ENCODE data around the gene CCDC7.
"Not testable (repeated sequence)": the region's sequence is repeated elsewhere in the genome, so short reads cannot be mapped to it uniquely, and the experiment has no call there.

CCDC7 gene

GRCh38 chr10:32483019-32483502 is 37.1 kb downstream of the CCDC7 start:
- not testable (repeated sequence) for H2BK5ac ChIP-seq (ENCODE audit: low read depth, low read length, poor library complexity, severe bottlenecking); H3K23ac ChIP-seq (ENCODE audit: low read length in 2 of 2); H3K4ac ChIP-seq (ENCODE audit: low read depth in 1 of 2, low read length in 2 of 2); H2BK120ac ChIP-seq (ENCODE audit: low read depth, low read length); DNase-seq; H3K4me2 ChIP-seq (ENCODE audit: low read length, poor library complexity, severe bottlenecking); H2AFZ ChIP-seq (ENCODE audit: low read depth, low read length); H2BK12ac ChIP-seq (ENCODE audit: low read length in 2 of 2); H3K4me3 ChIP-seq (ENCODE audit: insufficient read depth in 1 of 2, low read depth in 1 of 2, low read length in 2 of 2); H3K27me3 ChIP-seq (ENCODE audit: control insufficient read depth in 1 of 2, insufficient read depth in 1 of 2, low read length in 2 of 2); H3K9ac ChIP-seq (ENCODE audit: low read length); H3K79me1 ChIP-seq (replicated peaks; ENCODE audit: low read length, poor library complexity, severe bottlenecking); H3K18ac ChIP-seq (ENCODE audit: low read depth in 1 of 2, low read length in 2 of 2); H4K8ac ChIP-seq (ENCODE audit: low read length); H3K14ac ChIP-seq (ENCODE audit: low read length in 2 of 2); H2BK15ac ChIP-seq (ENCODE audit: low read depth, poor library complexity, severe bottlenecking); H3K27ac ChIP-seq (ENCODE audit: low read length, poor library complexity, severe bottlenecking); H2AK5ac ChIP-seq (ENCODE audit: low read length, severe bottlenecking); H4K91ac ChIP-seq (ENCODE audit: low read length); H3K4me1 ChIP-seq (ENCODE audit: control insufficient read depth, insufficient read depth, low read depth, low read length)
- peaks cover 25% of the 10 kb centered on the region for H3K9me3 ChIP-seq (ENCODE audit: control insufficient read depth, low read length)
- peaks cover 4 to 14% of the 10 kb centered on the region in 2 experiments for H3K36me3 ChIP-seq (ENCODE audit: control insufficient read depth in 1 of 2, insufficient read depth in 2 of 2, low read depth in 1 of 2, low read length in 2 of 2)

- not testable (repeated sequence) for H3K4me1 ChIP-seq (ENCODE audit: control insufficient read depth, insufficient read depth, low read depth, low read length); H3K14ac ChIP-seq (ENCODE audit: low read length in 2 of 2); H4K91ac ChIP-seq (ENCODE audit: low read length); H3K9me3 ChIP-seq (ENCODE audit: control insufficient read depth, low read length); H3K4me2 ChIP-seq (ENCODE audit: low read length, poor library complexity, severe bottlenecking); H3K27me3 ChIP-seq (ENCODE audit: control insufficient read depth in 1 of 2, insufficient read depth in 1 of 2, low read length in 2 of 2); H2BK15ac ChIP-seq (ENCODE audit: low read depth, poor library complexity, severe bottlenecking); DNase-seq; H2AK5ac ChIP-seq (ENCODE audit: low read length, severe bottlenecking); H3K27ac ChIP-seq (ENCODE audit: low read length, poor library complexity, severe bottlenecking); H3K23ac ChIP-seq (ENCODE audit: low read length in 2 of 2); H4K8ac ChIP-seq (ENCODE audit: low read length); H2BK120ac ChIP-seq (ENCODE audit: low read depth, low read length); H3K4me3 ChIP-seq (ENCODE audit: insufficient read depth in 1 of 2, low read depth in 1 of 2, low read length in 2 of 2); H3K18ac ChIP-seq (ENCODE audit: low read depth in 1 of 2, low read length in 2 of 2); H2AFZ ChIP-seq (ENCODE audit: low read depth, low read length); H2BK12ac ChIP-seq (ENCODE audit: low read length in 2 of 2); H3K4ac ChIP-seq (ENCODE audit: low read depth in 1 of 2, low read length in 2 of 2); H3K9ac ChIP-seq (ENCODE audit: low read length); H2BK5ac ChIP-seq (ENCODE audit: low read depth, low read length, poor library complexity, severe bottlenecking)
- 85% methylated on average over 10 of the region's 10 CpGs for WGBS
- Histone ChIP-seq H3K79me1 (replicated peaks; ENCODE audit: low read length, poor library complexity, severe bottlenecking) (peaks cover 12% of the 10 kb centered on the region), H3K36me3 (ENCODE audit: control insufficient read depth in 1 of 2, insufficient read depth in 2 of 2, low read depth in 1 of 2, low read length in 2 of 2) (peaks cover 12 to 18% of the 10 kb centered on the region in 2 experiments)
Observed at GRCh38 chr10:32488038-32488437, 42.1 kb downstream of the CCDC7 start.

GRCh38 chr10:32489158-32489557 is 43.2 kb downstream of the CCDC7 start:
- 90% methylated on average over 1 of the region's 1 CpG for whole genome bisulfite sequencing
- Histone ChIP-seq H3K18ac (ENCODE audit: low read depth in 1 of 2, low read length in 2 of 2) (no peak overlapping the region), H2BK120ac (ENCODE audit: low read depth, low read length) (no peak overlapping the region), H3K4me1 (ENCODE audit: control insufficient read depth, insufficient read depth, low read depth, low read length) (peaks cover 2% of the 10 kb centered on the region), H2AK5ac (ENCODE audit: low read length, severe bottlenecking) (no peak overlapping the region), H3K79me1 (replicated peaks; ENCODE audit: low read length, poor library complexity, severe bottlenecking) (peaks cover 12% of the 10 kb centered on the region), H2BK15ac (ENCODE audit: low read depth, poor library complexity, severe bottlenecking) (no peak overlapping the region), H2BK5ac (ENCODE audit: low read depth, low read length, poor library complexity, severe bottlenecking) (no peak overlapping the region), H3K9me3 (ENCODE audit: control insufficient read depth, low read length) (no peaks in the 10 kb centered on the region), H3K14ac (ENCODE audit: low read length in 2 of 2) (peak overlapping the region in 1 of 2 experiments; percentile 7), H3K27me3 (ENCODE audit: control insufficient read depth in 1 of 2, insufficient read depth in 1 of 2, low read length in 2 of 2) (no peaks in the 10 kb centered on the region), H2AFZ (ENCODE audit: low read depth, low read length) (no peak overlapping the region), H3K4ac (ENCODE audit: low read depth in 1 of 2, low read length in 2 of 2) (no peak overlapping the region), H4K8ac (ENCODE audit: low read length) (no peak overlapping the region), H3K4me2 (ENCODE audit: low read length, poor library complexity, severe bottlenecking) (no peak overlapping the region), H3K36me3 (ENCODE audit: control insufficient read depth in 1 of 2, insufficient read depth in 2 of 2, low read depth in 1 of 2, low read length in 2 of 2) (peaks cover 12 to 18% of the 10 kb centered on the region in 2 experiments), H3K9ac (ENCODE audit: low read length) (no peak overlapping the region), H2BK12ac (ENCODE audit: low read length in 2 of 2) (no peak overlapping the region), H3K4me3 (ENCODE audit: insufficient read depth in 1 of 2, low read depth in 1 of 2, low read length in 2 of 2) (no peak overlapping the region), H3K27ac (ENCODE audit: low read length, poor library complexity, severe bottlenecking) (no peak overlapping the region), H3K23ac (ENCODE audit: low read length in 2 of 2) (no peak overlapping the region), H4K91ac (ENCODE audit: low read length) (no peak overlapping the region)
- no peak for DNase-seq

- no peak overlapping the region for H2AK5ac ChIP-seq (ENCODE audit: low read length, severe bottlenecking)
Observed at GRCh38 chr10:32489901-32490300, 44.0 kb downstream of the CCDC7 start.

More at GRCh38 chr10:32489901-32490300, 44.0 kb downstream of the CCDC7 start:
- peak overlapping the region in 1 of 2 experiments; percentile 14 for H3K4me3 ChIP-seq (ENCODE audit: insufficient read depth in 1 of 2, low read depth in 1 of 2, low read length in 2 of 2)
- peak; percentile 8 for DNase-seq
- no peak overlapping the region for H3K23ac ChIP-seq (ENCODE audit: low read length in 2 of 2)
- no peak overlapping the region for H2BK120ac ChIP-seq (ENCODE audit: low read depth, low read length)
- no peak overlapping the region for H3K9ac ChIP-seq (ENCODE audit: low read length)
- no peak overlapping the region for H4K8ac ChIP-seq (ENCODE audit: low read length)
- no peak overlapping the region for H3K4me2 ChIP-seq (ENCODE audit: low read length, poor library complexity, severe bottlenecking)
- H3K79me1 ChIP-seq (replicated peaks; ENCODE audit: low read length, poor library complexity, severe bottlenecking): peaks cover 12% of the 10 kb centered on the region
- no peak overlapping the region for H4K91ac ChIP-seq (ENCODE audit: low read length)
- no peak overlapping the region for H3K4ac ChIP-seq (ENCODE audit: low read depth in 1 of 2, low read length in 2 of 2)
- no peak overlapping the region for H3K27ac ChIP-seq (ENCODE audit: low read length, poor library complexity, severe bottlenecking)
- peaks cover 12 to 18% of the 10 kb centered on the region in 2 experiments for H3K36me3 ChIP-seq (ENCODE audit: control insufficient read depth in 1 of 2, insufficient read depth in 2 of 2, low read depth in 1 of 2, low read length in 2 of 2)
- no peaks in the 10 kb centered on the region for H3K9me3 ChIP-seq (ENCODE audit: control insufficient read depth, low read length)
- no peak overlapping the region for H2BK12ac ChIP-seq (ENCODE audit: low read length in 2 of 2)
- no peak overlapping the region for H3K14ac ChIP-seq (ENCODE audit: low read length in 2 of 2)
- no peak overlapping the region for H2BK5ac ChIP-seq (ENCODE audit: low read depth, low read length, poor library complexity, severe bottlenecking)
- H3K27me3 ChIP-seq (ENCODE audit: control insufficient read depth in 1 of 2, insufficient read depth in 1 of 2, low read length in 2 of 2): no peaks in the 10 kb centered on the region
- no peak overlapping the region for H2BK15ac ChIP-seq (ENCODE audit: low read depth, poor library complexity, severe bottlenecking)
- peaks cover 2% of the 10 kb centered on the region for H3K4me1 ChIP-seq (ENCODE audit: control insufficient read depth, insufficient read depth, low read depth, low read length)
- H3K18ac ChIP-seq (ENCODE audit: low read depth in 1 of 2, low read length in 2 of 2): no peak overlapping the region
- no peak overlapping the region for H2AFZ ChIP-seq (ENCODE audit: low read depth, low read length)

Data from mesenchymal stem cell (in vitro differentiated cells and primary cell).